RCC 7860 (cell line): ENCODE measurements around the gene CMSS1.

ENCODE experiments used
- DNase-seq: peaks from one replicate; pipeline ENCODE4 v3.0.0-alpha.2; 2015; ENCODE audit warnings: low spot score
- FAIRE-seq: peaks from 2 replicates; lab custom pipeline; 2012; peaks lifted over from hg19 to GRCh38; lab: Jason Lieb, UNC

Gene CMSS1

GRCh38 chr3:99899603-99900002 lies 81.9 kb downstream of the CMSS1 start:
- FAIRE-seq, result no peak
- DNase-seq, result no peak

GRCh38 chr3:99900248-99900647 lies 82.6 kb downstream of the CMSS1 start:
- no peak for FAIRE-seq
- DNase-seq, result no peak

GRCh38 chr3:99901200-99901926 lies 83.7 kb downstream of the CMSS1 start:
- DNase-seq, result no peak
- FAIRE-seq, result no peak

- FAIRE-seq, result no peak
- DNase-seq, result no peak
Measured at GRCh38 chr3:99902091-99902490, 84.4 kb downstream of the CMSS1 start.

DNA sequence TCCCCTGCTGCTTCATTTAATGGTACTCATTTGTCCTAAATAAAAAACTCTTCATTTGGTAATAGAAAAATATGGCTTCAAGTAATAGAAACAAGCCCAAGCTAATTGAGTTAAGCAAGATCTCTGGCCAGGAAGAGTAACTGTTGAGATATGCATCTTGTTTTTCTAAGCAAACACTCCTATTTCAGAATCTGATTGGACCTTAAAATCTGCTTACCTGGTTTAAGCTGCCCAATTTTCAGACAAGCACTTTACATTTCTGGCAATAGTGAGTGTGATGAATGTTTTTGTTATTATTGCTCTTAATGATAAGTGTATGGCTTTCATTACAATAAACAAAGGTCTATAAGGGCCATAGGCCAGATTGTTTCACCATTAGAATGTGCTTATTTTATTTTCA lies 86.2 kb downstream of the CMSS1 start:
- FAIRE-seq (no peak), DNase-seq (no peak)

DNA sequence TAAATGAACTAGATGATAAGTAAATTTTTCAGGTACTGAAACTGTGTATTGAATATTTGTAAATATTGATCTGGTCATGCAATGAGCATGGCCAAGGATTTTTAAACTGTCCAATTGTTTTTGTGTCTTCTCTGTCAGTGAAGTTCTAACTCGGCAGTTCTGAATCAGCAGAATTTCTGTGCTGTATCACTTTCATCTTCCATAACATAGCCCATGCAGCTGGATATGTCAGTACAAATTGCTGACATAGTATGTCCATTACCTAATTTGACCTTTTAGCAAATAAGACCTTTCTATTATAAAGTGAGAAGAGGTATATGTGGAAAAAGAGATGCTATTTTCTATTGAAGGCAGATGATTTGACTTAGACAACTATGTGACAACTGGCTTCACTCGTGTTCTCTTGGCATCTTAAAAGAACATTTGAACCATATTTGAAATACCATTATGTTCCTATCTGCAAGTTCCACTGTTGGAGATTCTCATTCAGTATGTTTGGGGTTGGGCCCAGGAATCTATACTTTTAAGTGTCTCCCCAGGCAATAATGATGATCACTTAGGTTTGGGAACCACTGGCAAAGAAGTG lies 90.4 kb downstream of the CMSS1 start:
- no peak for FAIRE-seq

GRCh38 chr3:99909714-99910495 lies 92.2 kb downstream of the CMSS1 start:
- no peak for DNase-seq

More for the DNA sequence above, 90.4 kb downstream of the CMSS1 start:
- DNase-seq, result no peak

GRCh38 chr3:99910752-99911290 lies 93.2 kb downstream of the CMSS1 start:
- no peak for DNase-seq
- FAIRE-seq, result no peak

More at GRCh38 chr3:99909714-99910495, 92.2 kb downstream of the CMSS1 start:
- no peak for FAIRE-seq

DNA sequence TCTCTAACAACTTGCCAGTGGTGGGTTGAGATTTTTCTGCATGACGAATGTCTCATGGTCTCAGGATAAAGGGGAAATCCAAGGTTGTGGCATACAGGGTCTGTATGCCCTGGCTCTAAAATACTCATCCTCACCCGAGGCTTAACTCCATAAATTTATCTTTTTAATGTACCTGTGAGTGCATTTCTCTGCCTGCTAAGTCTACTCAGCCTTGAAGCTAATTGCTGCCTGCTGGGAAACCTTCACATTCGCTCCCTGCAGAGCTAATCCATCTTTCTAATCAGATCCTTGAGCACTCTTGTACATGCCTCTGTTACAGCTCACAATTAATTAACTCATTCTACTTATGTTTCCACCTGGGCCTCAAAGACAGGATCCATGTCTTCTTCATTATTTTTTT lies 93.8 kb downstream of the CMSS1 start:
- DNase-seq (no peak), FAIRE-seq (no peak)

GRCh38 chr3:99915906-99916432 lies 98.3 kb downstream of the CMSS1 start:
- FAIRE-seq (peak; percentile 40), DNase-seq (no peak)

DNA sequence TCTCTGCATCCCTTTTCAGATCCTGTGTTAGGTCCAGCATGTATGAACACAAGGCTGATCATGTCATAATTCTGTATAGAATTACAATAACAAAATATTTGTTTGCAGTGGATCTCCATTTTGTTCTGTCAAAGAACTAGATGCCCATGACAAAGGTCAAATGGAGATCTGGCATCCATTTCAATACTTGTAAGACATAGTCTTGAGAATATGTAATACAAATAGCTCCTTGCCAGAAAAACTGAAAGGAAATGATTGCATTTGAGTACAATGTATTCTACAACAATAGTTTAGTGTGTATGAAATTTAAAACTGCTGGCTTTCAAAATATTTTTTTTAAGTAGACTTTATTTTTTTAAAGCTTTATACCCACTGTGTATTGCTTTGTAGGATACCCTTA lies 101.1 kb downstream of the CMSS1 start:
- FAIRE-seq, result no peak
- no peak for DNase-seq

DNA sequence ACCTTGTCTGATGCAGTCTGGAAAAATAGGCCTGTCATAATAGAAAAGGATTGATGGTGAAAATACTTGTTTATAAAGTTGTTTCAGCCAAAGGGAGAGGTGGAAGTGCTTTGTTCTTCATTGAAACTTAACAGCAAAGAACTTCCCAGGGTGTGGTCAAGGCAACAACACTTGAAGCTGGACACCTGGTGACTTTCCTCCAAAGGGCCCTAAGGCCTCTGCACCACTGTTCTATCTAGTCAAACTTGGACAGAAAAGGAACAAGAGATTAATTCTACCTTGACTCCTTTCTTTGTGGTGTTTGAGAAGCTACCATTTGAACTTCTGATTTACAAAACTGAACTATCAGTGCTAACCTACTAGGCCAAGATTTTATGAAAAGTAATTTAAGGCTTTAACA lies 102.0 kb downstream of the CMSS1 start:
- FAIRE-seq, result no peak
- no peak for DNase-seq

GRCh38 chr3:99920481-99921376 lies 103.1 kb downstream of the CMSS1 start:
- FAIRE-seq, result no peak
- peak; percentile 57 for DNase-seq

GRCh38 chr3:99921377-99921695 lies 103.7 kb downstream of the CMSS1 start:
- no peak for FAIRE-seq

DNA sequence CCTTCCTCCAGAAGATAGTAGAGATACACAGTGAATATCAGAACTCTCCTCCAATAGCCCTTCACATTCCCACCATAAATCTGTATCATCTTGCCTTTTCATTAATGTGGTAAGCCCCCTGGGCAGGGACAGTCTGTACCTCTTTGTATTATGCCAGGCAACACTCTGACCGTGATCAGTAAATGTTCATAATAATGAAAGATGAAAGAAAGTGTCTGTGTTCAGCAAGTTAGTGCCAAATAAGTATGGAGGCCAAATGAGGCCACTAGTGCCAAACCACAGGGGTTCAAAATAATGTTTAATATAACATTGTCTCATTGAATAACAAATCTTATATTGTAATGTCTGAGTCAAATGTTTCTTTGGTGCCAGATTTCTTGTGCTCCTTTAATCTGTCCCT lies 104.3 kb downstream of the CMSS1 start:
- FAIRE-seq (no peak), DNase-seq (no peak)

More at GRCh38 chr3:99921377-99921695, 103.7 kb downstream of the CMSS1 start:
- DNase-seq, result no peak

DNA sequence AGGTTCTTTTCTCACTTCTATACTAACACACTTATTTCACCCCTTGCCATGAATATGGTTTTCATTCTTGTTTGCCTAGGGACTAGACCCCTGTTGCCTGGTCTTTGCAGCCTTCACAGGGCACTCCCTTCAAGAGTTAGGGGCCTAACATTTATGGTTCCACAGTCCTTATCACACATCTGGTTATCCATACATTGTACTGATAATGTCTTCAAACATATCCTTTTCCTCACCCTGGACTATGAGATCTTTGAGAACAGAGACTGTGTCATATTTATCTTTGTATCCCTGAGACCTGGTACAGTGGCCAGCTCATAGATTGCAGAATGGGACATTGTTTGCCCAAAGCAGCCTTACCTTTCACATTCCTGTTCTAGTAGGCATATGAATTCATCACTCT lies 106.2 kb downstream of the CMSS1 start:
- no peak for FAIRE-seq

GRCh38 chr3:99925584-99926230 lies 108.0 kb downstream of the CMSS1 start:
- DNase-seq (peak; percentile 68), FAIRE-seq (no peak)

More for the DNA sequence above, 106.2 kb downstream of the CMSS1 start:
- DNase-seq, result no peak

- DNase-seq (no peak), FAIRE-seq (no peak)
Measured at GRCh38 chr3:99927671-99928457, 110.2 kb downstream of the CMSS1 start.
